MM.1S (cell line): Measurements from ENCODE around the gene RDH5.

Experiments used
- EZH2 ChIP-seq: fragments of 300-600 bp; sonication (generic); optimal IDR thresholded peaks from 2 replicates; pipeline ENCODE3; 2017; ENCODE audit warnings: low read depth, mild to moderate bottlenecking, antibody characterized with exemption, low read length, mixed read lengths
- EZH2phosphoT487 ChIP-seq: fragments of 300-600 bp; sonication (generic); IDR thresholded peaks from 2 replicates; pipeline ENCODE4 v1.6.1; 2018; ENCODE audit warnings: antibody characterized with exemption, low read length
- TF ChIP-seq, protein P1 (sequence below): fragments of 300-600 bp; sonication (generic); IDR thresholded peaks from 2 replicates; pipeline ENCODE4 v1.5.1; 2016; ENCODE audit warnings: antibody characterized with exemption, low read length, mixed read lengths

DNA sequence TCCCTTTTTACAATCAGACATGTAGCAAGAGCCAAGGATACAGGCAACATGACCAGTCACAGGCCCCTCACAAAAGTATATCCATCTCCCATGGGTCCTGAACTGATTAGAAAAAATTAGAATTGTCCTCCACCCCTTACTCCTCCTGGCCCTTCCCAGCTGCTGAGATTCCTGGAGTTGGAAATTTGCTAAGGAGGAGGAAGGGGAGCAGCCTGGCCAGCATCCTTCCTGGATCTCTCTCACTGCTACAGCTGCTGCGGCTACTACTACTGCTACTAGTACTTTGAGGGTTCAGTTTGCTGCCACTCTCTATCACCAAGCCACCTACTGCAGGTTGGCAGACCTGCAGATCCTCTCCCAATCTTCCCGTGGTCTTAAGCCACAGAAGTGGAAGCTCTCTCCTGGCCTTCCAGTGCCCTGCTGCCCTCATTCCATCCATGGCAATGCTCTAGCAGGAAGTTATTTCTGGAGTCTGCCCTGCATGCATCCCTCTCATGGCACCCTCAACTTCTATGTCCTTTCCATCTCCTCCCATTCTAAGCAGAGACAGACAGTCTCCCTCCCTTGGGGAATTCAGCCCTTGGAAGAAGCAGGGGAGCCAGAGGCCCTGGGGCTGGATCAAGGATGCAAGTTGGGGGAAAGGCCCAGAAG, 13.5 kb upstream of the RDH5 start:
- TF ChIP-seq EZH2 (no peak), EZH2phosphoT487 (no peak)
- TF ChIP-seq, protein P1, sequence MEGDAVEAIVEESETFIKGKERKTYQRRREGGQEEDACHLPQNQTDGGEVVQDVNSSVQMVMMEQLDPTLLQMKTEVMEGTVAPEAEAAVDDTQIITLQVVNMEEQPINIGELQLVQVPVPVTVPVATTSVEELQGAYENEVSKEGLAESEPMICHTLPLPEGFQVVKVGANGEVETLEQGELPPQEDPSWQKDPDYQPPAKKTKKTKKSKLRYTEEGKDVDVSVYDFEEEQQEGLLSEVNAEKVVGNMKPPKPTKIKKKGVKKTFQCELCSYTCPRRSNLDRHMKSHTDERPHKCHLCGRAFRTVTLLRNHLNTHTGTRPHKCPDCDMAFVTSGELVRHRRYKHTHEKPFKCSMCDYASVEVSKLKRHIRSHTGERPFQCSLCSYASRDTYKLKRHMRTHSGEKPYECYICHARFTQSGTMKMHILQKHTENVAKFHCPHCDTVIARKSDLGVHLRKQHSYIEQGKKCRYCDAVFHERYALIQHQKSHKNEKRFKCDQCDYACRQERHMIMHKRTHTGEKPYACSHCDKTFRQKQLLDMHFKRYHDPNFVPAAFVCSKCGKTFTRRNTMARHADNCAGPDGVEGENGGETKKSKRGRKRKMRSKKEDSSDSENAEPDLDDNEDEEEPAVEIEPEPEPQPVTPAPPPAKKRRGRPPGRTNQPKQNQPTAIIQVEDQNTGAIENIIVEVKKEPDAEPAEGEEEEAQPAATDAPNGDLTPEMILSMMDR: no peak
